Loucy (cell line): ENCODE results near the gene GRB2.

Experiments used
- H2AFZ ChIP-seq: fragments of 200-600 bp; sonication (generic); 2 replicates; pipeline ENCODE4 v1.6.0; 2016; ENCODE audit warnings: antibody characterized with exemption, mild to moderate bottlenecking, low read length, moderate library complexity
- H3F3A ChIP-seq: fragments of 200-600 bp; 2 replicates; pipeline ENCODE4 v1.6.0; 2016; ENCODE audit warnings: antibody characterized with exemption, low read depth, mild to moderate bottlenecking
- H3K27me3 ChIP-seq: fragments of 200-600 bp; sonication (generic); 2 replicates; pipeline ENCODE4 v1.6.1; 2014; ENCODE audit warnings: low read length, mild to moderate bottlenecking; ENCODE audit not compliant: insufficient read depth, poor library complexity, severe bottlenecking
- H3K36me3 ChIP-seq: fragments of 200-600 bp; sonication (generic); 2 replicates; pipeline ENCODE4 v1.6.1; 2016; ENCODE audit warnings: low read length; ENCODE audit not compliant: insufficient read depth
- H3K4me1 ChIP-seq: fragments of 200-600 bp; sonication (generic); 2 replicates; pipeline ENCODE4 v1.5.1; 2014; ENCODE audit warnings: low read length, mild to moderate bottlenecking; ENCODE audit not compliant: insufficient read depth, poor library complexity, severe bottlenecking
- H3K4me2 ChIP-seq: fragments of 200-600 bp; sonication (generic); 2 replicates; pipeline ENCODE4 v1.6.0; 2014; ENCODE audit warnings: antibody characterized with exemption, low read length, low read depth, mild to moderate bottlenecking; ENCODE audit not compliant: poor library complexity, severe bottlenecking
- H3K4me3 ChIP-seq: fragments of 200-600 bp; sonication (generic); 2 replicates; pipeline ENCODE4 v1.5.1; 2014; ENCODE audit warnings: low read length, mild to moderate bottlenecking, mixed read lengths; ENCODE audit not compliant: poor library complexity, severe bottlenecking
- H3K79me2 ChIP-seq: fragments of 200-600 bp; sonication (generic); 2 replicates; pipeline ENCODE4 v1.6.1; 2014; ENCODE audit warnings: low read length; ENCODE audit not compliant: insufficient read depth
- H3K9ac ChIP-seq: fragments of 200-600 bp; sonication (generic); 2 replicates; pipeline ENCODE4 v1.6.0; 2014; ENCODE audit warnings: mild to moderate bottlenecking, low read depth, low read length, moderate library complexity; ENCODE audit not compliant: poor library complexity, severe bottlenecking
- H3K9me2 ChIP-seq: fragments of 200-600 bp; sonication (generic); replicated peaks from 2 replicates; pipeline ENCODE4 v1.6.1; 2016; ENCODE audit warnings: low read depth, low read length, mixed read lengths
- H3K9me3 ChIP-seq: fragments of 200-600 bp; sonication (generic); 2 replicates; pipeline ENCODE4 v1.6.1; 2014; ENCODE audit warnings: mild to moderate bottlenecking, antibody characterized with exemption, low read length, low read depth; ENCODE audit not compliant: insufficient read depth
- H4K20me1 ChIP-seq: fragments of 200-600 bp; sonication (generic); 2 replicates; pipeline ENCODE4 v1.6.0; 2014; ENCODE audit warnings: antibody characterized with exemption, low read length, mild to moderate bottlenecking; ENCODE audit not compliant: insufficient read depth, poor library complexity, severe bottlenecking
- CTCF ChIP-seq: fragments of 200-600 bp; sonication (generic); conservative IDR thresholded peaks from 2 replicates; pipeline ENCODE4 v1.5.1; 2014; ENCODE audit warnings: mild to moderate bottlenecking, antibody characterized with exemption, low read length
- EZH2phosphoT487 ChIP-seq: fragments of 200-600 bp; IDR thresholded peaks from 2 replicates; pipeline ENCODE4 v1.6.1; 2018; ENCODE audit warnings: antibody characterized with exemption, mild to moderate bottlenecking, moderate library complexity, borderline replicate concordance

The GRB2 gene

GRCh38 chr17:75410141-75410540 is 4.7 kb upstream of the GRB2 start:
- Histone ChIP-seq H3K9ac (no peak overlapping the region), H3K4me3 (no peak overlapping the region), H3K9me2 (no peaks in the 10 kb centered on the region), H3K36me3 (no peaks in the 10 kb centered on the region), H3K9me3 (no peaks in the 10 kb centered on the region), H3K79me2 (peaks cover 3% of the 10 kb centered on the region), H3F3A (no peaks in the 10 kb centered on the region), H2AFZ (no peak overlapping the region), H4K20me1 (peaks cover 3% of the 10 kb centered on the region), H3K4me1 (peaks cover 19% of the 10 kb centered on the region), H3K4me2 (no peak overlapping the region), H3K27me3 (peaks cover 2% of the 10 kb centered on the region)
- TF ChIP-seq CTCF (no peak), EZH2phosphoT487 (no peak)

GRCh38 chr17:75407655-75408352 is 2.3 kb upstream of the GRB2 start:
- Histone ChIP-seq H3K4me1 (peaks cover 24% of the 10 kb centered on the region), H3F3A (peaks cover 5% of the 10 kb centered on the region; the same call in 1 of the 2 replicates), H3K27me3 (peaks cover 6% of the 10 kb centered on the region), H3K9ac (no peak overlapping the region), H3K36me3 (no peaks in the 10 kb centered on the region), H3K4me2 (no peak overlapping the region), H2AFZ (0 out of 2 replicates have a peak overlapping the region, but pooled peaks have one; percentile 32), H4K20me1 (peaks cover 21% of the 10 kb centered on the region), H3K79me2 (peaks cover 27% of the 10 kb centered on the region), H3K9me3 (no peaks in the 10 kb centered on the region), H3K4me3 (no peak overlapping the region), H3K9me2 (no peaks in the 10 kb centered on the region)
- TF ChIP-seq EZH2phosphoT487 (no peak), CTCF (no peak; the same call in 1 of the 2 replicates)

GRCh38 chr17:75406222-75406615 is 741 bp upstream of the GRB2 start:
- Histone ChIP-seq H3F3A (peaks cover 5% of the 10 kb centered on the region; the same call in 1 of the 2 replicates), H3K4me3 (peak overlapping the region; percentile 92), H2AFZ (peak overlapping the region; percentile 96), H3K27me3 (peaks cover 6% of the 10 kb centered on the region), H3K4me1 (peaks cover 30% of the 10 kb centered on the region), H3K36me3 (no peaks in the 10 kb centered on the region), H3K79me2 (peaks cover 43% of the 10 kb centered on the region), H4K20me1 (peaks cover 36% of the 10 kb centered on the region), H3K9me2 (no peaks in the 10 kb centered on the region), H3K9ac (peak overlapping the region; percentile 60), H3K4me2 (peak overlapping the region; percentile 93), H3K9me3 (no peaks in the 10 kb centered on the region)
- TF ChIP-seq CTCF (no peak), EZH2phosphoT487 (no peak)
